H9 (cell line): ENCODE measurements around the gene DMD. TPM values are rescaled to one million over a fixed set of nuclear protein-coding genes. Genes with fewer than 3 reads are reported as not detected.

ENCODE experiments used
- DNase-seq: peaks from one replicate; pipeline ENCODE4 v3.0.0-alpha.2; 2017
- H2AFZ ChIP-seq: one replicate; pipeline ENCODE4 v1.6.1; 2013; ENCODE audit warnings: mild to moderate bottlenecking, low read length, control low read depth, moderate library complexity
- H2AK5ac ChIP-seq: 2 replicates; pipeline ENCODE4 v1.6.1; 2013; ENCODE audit warnings: low read length, control low read depth, mixed read lengths; ENCODE audit not compliant: insufficient read length
- H2BK120ac ChIP-seq: one replicate; pipeline ENCODE4 v1.6.1; 2013; ENCODE audit warnings: low read depth, mild to moderate bottlenecking, low read length, control low read depth, inconsistent platforms; ENCODE audit not compliant: poor library complexity, severe bottlenecking
- H2BK12ac ChIP-seq: 2 replicates; pipeline ENCODE4 v1.6.1; 2013; ENCODE audit warnings: low read length, control low read depth, mixed read lengths, low read depth; ENCODE audit not compliant: insufficient read length
- H2BK15ac ChIP-seq: 2 replicates; pipeline ENCODE4 v1.6.1; 2013; ENCODE audit warnings: low read depth, low read length, control low read depth
- H2BK20ac ChIP-seq: one replicate; pipeline ENCODE4 v1.6.1; 2013; ENCODE audit warnings: low read depth, mild to moderate bottlenecking, low read length, control low read depth, inconsistent platforms; ENCODE audit not compliant: poor library complexity, severe bottlenecking
- H2BK5ac ChIP-seq: 2 replicates; pipeline ENCODE4 v1.6.1; 2013; ENCODE audit warnings: low read length, control low read depth, mixed read lengths; ENCODE audit not compliant: insufficient read length
- H3K14ac ChIP-seq: 2 replicates; pipeline ENCODE4 v1.6.1; 2013; ENCODE audit warnings: low read length, control low read depth; ENCODE audit not compliant: insufficient read depth
- H3K18ac ChIP-seq: 2 replicates; pipeline ENCODE4 v1.6.1; 2013; ENCODE audit warnings: low read depth, mild to moderate bottlenecking, mixed read lengths, low read length, control low read depth; ENCODE audit not compliant: insufficient read length
- H3K23ac ChIP-seq: 2 replicates; pipeline ENCODE4 v1.6.1; 2013; ENCODE audit warnings: low read length, control low read depth, mixed read lengths, low read depth; ENCODE audit not compliant: insufficient read length
- H3K23me2 ChIP-seq: 2 replicates; pipeline ENCODE4 v1.6.1; 2013; ENCODE audit warnings: low read depth, mild to moderate bottlenecking, mixed read lengths, low read length, control low read depth; ENCODE audit not compliant: insufficient read length, poor library complexity, severe bottlenecking
- H3K27ac ChIP-seq: 2 replicates; pipeline ENCODE4 v1.5.1; 2013; ENCODE audit warnings: low read length, control low read depth, mixed read lengths, low read depth; ENCODE audit not compliant: insufficient read length
- H3K27me3 ChIP-seq: 2 replicates; pipeline ENCODE4 v1.6.1; 2013; ENCODE audit warnings: low read length, control low read depth, inconsistent platforms; ENCODE audit not compliant: insufficient read depth
- H3K4ac ChIP-seq: 2 replicates; pipeline ENCODE4 v1.6.1; 2013; ENCODE audit warnings: low read depth, mild to moderate bottlenecking, control low read depth, inconsistent platforms, low read length, moderate library complexity
- H3K4me1 ChIP-seq: 2 replicates; pipeline ENCODE4 v1.6.1; 2013; ENCODE audit warnings: low read length, control low read depth, inconsistent platforms; ENCODE audit not compliant: insufficient read depth
- H3K4me2 ChIP-seq: 2 replicates; pipeline ENCODE4 v1.6.1; 2013; ENCODE audit warnings: low read length, control low read depth, mixed read lengths; ENCODE audit not compliant: insufficient read length, insufficient read depth
- H3K56ac ChIP-seq: 2 replicates; pipeline ENCODE4 v1.6.1; 2013; ENCODE audit warnings: low read depth, mild to moderate bottlenecking, mixed read lengths, low read length, control low read depth; ENCODE audit not compliant: insufficient read length
- H3K79me1 ChIP-seq: 2 replicates; pipeline ENCODE4 v1.6.1; 2013; ENCODE audit warnings: low read depth, mild to moderate bottlenecking, moderate library complexity, low read length, control low read depth, inconsistent platforms; ENCODE audit not compliant: insufficient read depth, poor library complexity, severe bottlenecking
- H3K79me2 ChIP-seq: 2 replicates; pipeline ENCODE4 v1.6.1; 2013; ENCODE audit warnings: low read length, control low read depth, inconsistent platforms; ENCODE audit not compliant: insufficient read depth
- H3K9ac ChIP-seq: 2 replicates; pipeline ENCODE4 v1.6.1; 2013; ENCODE audit warnings: low read length, control low read depth, mixed read lengths; ENCODE audit not compliant: insufficient read length; ENCODE audit errors: extremely low read depth
- H3K9me3 ChIP-seq: one replicate; pipeline ENCODE4 v1.6.1; 2013; ENCODE audit warnings: low read depth, low read length, inconsistent platforms; ENCODE audit not compliant: control insufficient read depth
- H3T11ph ChIP-seq: one replicate; pipeline ENCODE4 v1.6.1; 2013; ENCODE audit warnings: mild to moderate bottlenecking, low read length, control low read depth, inconsistent platforms
- H4K20me1 ChIP-seq: one replicate; pipeline ENCODE4 v1.6.1; 2013; ENCODE audit not compliant: control insufficient read depth, insufficient read length, insufficient read depth
- H4K5ac ChIP-seq: 2 replicates; pipeline ENCODE4 v1.6.1; 2013; ENCODE audit warnings: low read depth, mild to moderate bottlenecking, mixed read lengths, low read length, control low read depth; ENCODE audit not compliant: insufficient read length
- H4K8ac ChIP-seq: replicated peaks from 2 replicates; pipeline ENCODE4 v1.6.1; 2013; ENCODE audit warnings: low read length, control low read depth, mixed read lengths, low read depth; ENCODE audit not compliant: insufficient read length
- H4K91ac ChIP-seq: 2 replicates; pipeline ENCODE4 v1.6.1; 2013; ENCODE audit warnings: low read depth, mild to moderate bottlenecking, moderate library complexity, mixed read lengths, low read length, control low read depth; ENCODE audit not compliant: insufficient read length
- H3K27ac Mint-ChIP-seq, 3 experiments: 2 replicates in 2 of 3; 3 replicates in 1 of 3; pipeline ENCODE4 v1.8.0; 2020 to 2021; ENCODE audit warnings: mixed read lengths in 3 of 3, mild to moderate bottlenecking in 1 of 3, moderate library complexity in 1 of 3
- H3K27me3 Mint-ChIP-seq: 2 replicates; pipeline ENCODE4 v1.8.0; 2021; ENCODE audit warnings: low read depth, mild to moderate bottlenecking, moderate library complexity, mixed read lengths
- H3K36me3 Mint-ChIP-seq, 3 experiments: 2 replicates in 2 of 3; 3 replicates in 1 of 3; pipeline ENCODE4 v1.8.0; 2020 to 2021; ENCODE audit warnings: low read depth in 3 of 3, mixed read lengths in 3 of 3; ENCODE audit not compliant: insufficient read depth in 1 of 3
- H3K4me1 Mint-ChIP-seq, 2 experiments: 2 replicates each; pipeline ENCODE4 v1.8.0; 2020; ENCODE audit warnings: mixed read lengths in 2 of 2
- H3K4me3 Mint-ChIP-seq, 2 experiments: 2 replicates in 1 of 2; 3 replicates in 1 of 2; pipeline ENCODE4 v1.8.0; 2020 to 2021; ENCODE audit warnings: mild to moderate bottlenecking in 2 of 2, mixed read lengths in 2 of 2, moderate library complexity in 1 of 2
- H3K9me3 Mint-ChIP-seq, 2 experiments: 2 replicates in 1 of 2; 3 replicates in 1 of 2; pipeline ENCODE4 v1.8.0; 2020; ENCODE audit warnings: mild to moderate bottlenecking in 2 of 2, mixed read lengths in 2 of 2, moderate library complexity in 1 of 2
- WGBS: extraction: QIAGEN DNeasy Blood & Tissue Kit; methylation state at CpG from one replicate; pipeline ENCODE4 v1.1.7; 2013; ENCODE audit warnings: missing lambda C conversion rate, low lambda C conversion rate, mixed read lengths; ENCODE audit not compliant: insufficient read length; ENCODE audit errors: extremely low coverage; 5-methylcytosine and 5-hydroxymethylcytosine counted together
- total RNA-seq: library from RNA; stranded (reverse); gene quantifications from 2 replicates; pipeline ENCODE4 v1.2.1, GENCODE V29; 2021
- TF ChIP-seq, protein P1 (sequence below): fragments of 200-600 bp; sonication (generic); conservative IDR thresholded peaks from 3 replicates; pipeline ENCODE4 v1.8.0; 2021; ENCODE audit warnings: antibody characterized with exemption, mild to moderate bottlenecking

DMD gene
- total RNA-seq, 1 experiment from 2014 or later = 3.8 TPM

DNA sequence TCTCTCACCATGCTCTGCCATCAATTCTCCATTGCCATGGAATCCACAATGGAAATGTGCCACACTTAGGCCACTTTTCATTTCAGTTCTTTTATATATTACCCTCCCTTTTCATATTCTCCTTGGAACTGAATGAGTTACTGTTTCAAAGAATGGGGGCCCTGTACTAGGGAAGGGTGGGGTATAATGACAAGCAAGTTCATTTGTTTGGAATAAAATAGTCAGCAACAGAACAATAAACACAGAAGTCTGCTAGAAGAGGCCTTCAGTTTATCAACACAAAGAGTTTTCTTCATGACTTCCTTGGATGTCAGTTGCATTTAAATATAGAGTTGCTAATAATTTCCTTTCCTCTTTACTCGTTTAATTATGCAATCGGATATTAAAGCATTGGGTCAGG lies 1661.2 kb downstream of the DMD start:
- H3K4me2 ChIP-seq = no peak overlapping the region
- Mint-ChIP-seq H3K36me3 (peaks cover 0 to 4% (median 1%) of the 10 kb centered on the region in 3 experiments; a peak in 1 of 7 replicates), H3K27ac (no peak overlapping the region), H3K27me3 (no peaks in the 10 kb centered on the region; the same call in 1 of the 2 replicates), H3K4me3 (no peak overlapping the region), H3K4me1 (peaks cover 10 to 12% of the 10 kb centered on the region in 2 experiments), H3K9me3 (peaks cover 53 to 56% of the 10 kb centered on the region in 2 experiments)
- no peak overlapping the region for H3K9ac ChIP-seq
- no peaks in the 10 kb centered on the region for H3K23me2 ChIP-seq
- no peaks in the 10 kb centered on the region for H3K79me2 ChIP-seq
- no peak overlapping the region for H2BK12ac ChIP-seq
- no peaks in the 10 kb centered on the region for H3K9me3 ChIP-seq
- WGBS = no CpG with 5 or more reads among the region's 2 CpGs
- no peak overlapping the region for H4K8ac ChIP-seq
- H3K56ac ChIP-seq = no peak overlapping the region
- no peak overlapping the region for H2BK15ac ChIP-seq
- H2BK120ac ChIP-seq = no peak overlapping the region
- H3K18ac ChIP-seq = no peak overlapping the region
- no peak overlapping the region for H4K91ac ChIP-seq
- no peak overlapping the region for H4K5ac ChIP-seq
- H3K79me1 ChIP-seq = no peaks in the 10 kb centered on the region
- H3K4me1 ChIP-seq = peaks cover 3% of the 10 kb centered on the region; the same call in 1 of the 2 replicates
- H4K20me1 ChIP-seq = no peaks in the 10 kb centered on the region
- no peak overlapping the region for H3T11ph ChIP-seq
- no peak overlapping the region for H2BK5ac ChIP-seq
- no peak overlapping the region for H3K23ac ChIP-seq
- no peak overlapping the region for H2AFZ ChIP-seq
- no peak overlapping the region for H3K4ac ChIP-seq
- no peak overlapping the region for H3K14ac ChIP-seq
- H3K27me3 ChIP-seq = no peaks in the 10 kb centered on the region
- TF ChIP-seq, protein P1, sequence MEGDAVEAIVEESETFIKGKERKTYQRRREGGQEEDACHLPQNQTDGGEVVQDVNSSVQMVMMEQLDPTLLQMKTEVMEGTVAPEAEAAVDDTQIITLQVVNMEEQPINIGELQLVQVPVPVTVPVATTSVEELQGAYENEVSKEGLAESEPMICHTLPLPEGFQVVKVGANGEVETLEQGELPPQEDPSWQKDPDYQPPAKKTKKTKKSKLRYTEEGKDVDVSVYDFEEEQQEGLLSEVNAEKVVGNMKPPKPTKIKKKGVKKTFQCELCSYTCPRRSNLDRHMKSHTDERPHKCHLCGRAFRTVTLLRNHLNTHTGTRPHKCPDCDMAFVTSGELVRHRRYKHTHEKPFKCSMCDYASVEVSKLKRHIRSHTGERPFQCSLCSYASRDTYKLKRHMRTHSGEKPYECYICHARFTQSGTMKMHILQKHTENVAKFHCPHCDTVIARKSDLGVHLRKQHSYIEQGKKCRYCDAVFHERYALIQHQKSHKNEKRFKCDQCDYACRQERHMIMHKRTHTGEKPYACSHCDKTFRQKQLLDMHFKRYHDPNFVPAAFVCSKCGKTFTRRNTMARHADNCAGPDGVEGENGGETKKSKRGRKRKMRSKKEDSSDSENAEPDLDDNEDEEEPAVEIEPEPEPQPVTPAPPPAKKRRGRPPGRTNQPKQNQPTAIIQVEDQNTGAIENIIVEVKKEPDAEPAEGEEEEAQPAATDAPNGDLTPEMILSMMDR = no peak
- H2BK20ac ChIP-seq = no peak overlapping the region
- no peak for DNase-seq
- no peak overlapping the region for H2AK5ac ChIP-seq
- no peak overlapping the region for H3K27ac ChIP-seq
